GM12878 (cell line): ENCODE data around the gene IFNA16. TPM values are rescaled to one million over a fixed set of nuclear protein-coding genes. Genes with fewer than 3 reads are reported as not detected.

Source experiments
- ATAC-seq: fragments of 200-7000 bp; cut with Tn5 transposase; 3 replicates; pipeline ENCODE4 v1.9.1; 2020; ENCODE audit warnings: mild to moderate bottlenecking, moderate library complexity
- BruUV-seq: library from RNA; stranded (reverse); fragments of 400-500 nt; replicated peaks from 2 replicates; lab custom pipeline; 2021; lab: Mats Ljungman, UMichigan
- CTCF ChIA-PET: fragments of 300-600 bp; sonication (Branson Sonifier 250); formaldehyde crosslinking; extraction: SDS; loops from one replicate; lab custom pipeline; 2021; ENCODE audit warnings: inconsistent platforms; lab: Yijun Ruan, JAX
- POLR2A ChIA-PET: fragments of 350-600 bp; formaldehyde crosslinking; extraction: SDS; loops from one replicate; lab custom pipeline; 2021; ENCODE audit warnings: inconsistent platforms; lab: Charles Lee
- RAD21 ChIA-PET: fragments of 300-600 bp; sonication (Branson Sonifier 250); formaldehyde crosslinking; loops from one replicate; lab custom pipeline; 2023; ENCODE audit warnings: antibody characterized with exemption; ENCODE audit not compliant: unreplicated experiment; lab: Charles Lee
- SMC1A ChIA-PET: fragments of 300-600 bp; sonication (Branson Sonifier 250); formaldehyde crosslinking; loops from one replicate; lab custom pipeline; 2023; ENCODE audit not compliant: unreplicated experiment, uncharacterized antibody; lab: Charles Lee
- DNase-seq: peaks from one replicate; pipeline ENCODE4 v3.0.0-alpha.2; 2011; ENCODE audit warnings: low read depth, low spot score
- FAIRE-seq: peaks from 3 replicates; lab custom pipeline; 2011; peaks lifted over from hg19 to GRCh38; lab: Jason Lieb, UNC
- H2AFZ ChIP-seq: 2 replicates; pipeline ENCODE4 v1.6.0; 2011; ENCODE audit warnings: low read depth, low read length, control low read depth; ENCODE audit not compliant: control insufficient read depth
- H3K27ac ChIP-seq: 2 replicates; pipeline ENCODE4 v1.5.1; 2011; ENCODE audit warnings: control low read depth; ENCODE audit not compliant: control insufficient read depth, insufficient read depth
- H3K27me3 ChIP-seq, 2 experiments: replicated peaks in 1 of 2; 2 replicates each; pipeline versions ENCODE4 v1.6.0 to v1.6.1; 2011; ENCODE audit warnings: low read length in 1 of 2; ENCODE audit not compliant: control insufficient read depth in 2 of 2, insufficient read depth in 2 of 2
- H3K36me3 ChIP-seq, 2 experiments: 2 replicates each; pipeline ENCODE4 v1.5.1; 2011; ENCODE audit warnings: low read length in 1 of 2; ENCODE audit not compliant: control insufficient read depth in 2 of 2, insufficient read depth in 2 of 2
- H3K4me1 ChIP-seq: 2 replicates; pipeline ENCODE4 v1.6.1; 2011; ENCODE audit warnings: mild to moderate bottlenecking, low read length, moderate library complexity, mixed read lengths; ENCODE audit not compliant: control insufficient read depth, insufficient read depth
- H3K4me2 ChIP-seq: 2 replicates; pipeline ENCODE4 v1.6.0; 2011; ENCODE audit warnings: control low read depth; ENCODE audit not compliant: control insufficient read depth, insufficient read depth
- H3K4me3 ChIP-seq: fragments of 200-600 bp; sonication (generic); 2 replicates; pipeline ENCODE4 v1.5.1; 2016
- H3K79me2 ChIP-seq: 2 replicates; pipeline ENCODE4 v1.6.0; 2011; ENCODE audit warnings: low read length; ENCODE audit not compliant: control insufficient read depth, insufficient read depth
- H3K9ac ChIP-seq: 2 replicates; pipeline ENCODE4 v1.8.0; 2011; ENCODE audit warnings: low read length, control low read depth, mixed read lengths; ENCODE audit not compliant: control insufficient read depth, insufficient read depth
- H3K9me3 ChIP-seq: replicated peaks from 3 replicates; pipeline ENCODE4 v1.5.1; 2011; ENCODE audit warnings: mild to moderate bottlenecking, low read length; ENCODE audit not compliant: control insufficient read depth, insufficient read depth
- H4K20me1 ChIP-seq: 2 replicates; pipeline ENCODE4 v1.6.0; 2011; ENCODE audit not compliant: control insufficient read depth, insufficient read depth
- EZH2 ChIP-seq: IDR thresholded peaks from 2 replicates; pipeline ENCODE4 v1.6.1; 2012; ENCODE audit warnings: low read depth, mild to moderate bottlenecking, control low read depth, inconsistent platforms, low read length, borderline replicate concordance; ENCODE audit not compliant: control insufficient read depth
- IRF4 ChIP-seq: IDR thresholded peaks from 2 replicates; pipeline ENCODE4 v1.6.1; 2011; ENCODE audit warnings: low read depth, low read length
- POLR2AphosphoS2 ChIP-seq: IDR thresholded peaks from 2 replicates; pipeline ENCODE4 v1.6.1; 2011; ENCODE audit warnings: low read depth, mild to moderate bottlenecking, low read length, improper control_type of control experiment, moderate library complexity
- SP1 ChIP-seq: IDR thresholded peaks from one replicate; pipeline ENCODE4 v1.6.1; 2011; ENCODE audit warnings: low read depth, low read length
- TARDBP ChIP-seq: IDR thresholded peaks from 2 replicates; pipeline ENCODE4 v1.6.1; 2016; ENCODE audit warnings: borderline replicate concordance
- ZZZ3 ChIP-seq: IDR thresholded peaks from 2 replicates; pipeline ENCODE4 v1.6.1; 2011; ENCODE audit warnings: low read depth; ENCODE audit not compliant: control insufficient read depth, insufficient read length
- WGBS: methylation state at CpG from one replicate; pipeline ENCODE4 v1.1.6; 2016; ENCODE audit warnings: low lambda C conversion rate; ENCODE audit not compliant: insufficient replicate concordance, insufficient coverage; ENCODE audit errors: missing lambda C conversion rate; 5-methylcytosine and 5-hydroxymethylcytosine counted together
- in situ Hi-C: fragments of 300-500 bp; cut with MboI; formaldehyde crosslinking; loops from 9 replicates; pipeline ENCODE4 v1.14.3; 2018; ENCODE audit warnings: mixed read lengths
- intact Hi-C: fragments of 100-400 bp; cut with micrococcal nuclease; formaldehyde crosslinking; loops from one replicate; pipeline ENCODE4 v1.14.2; 2022; ENCODE audit not compliant: unreplicated experiment
- polyA plus RNA-seq, 11 experiments: library from polyadenylated mRNA; depleted of rRNA in 4 of 11; unstranded in 6 of 11; stranded (reverse) in 5 of 11; fragments of >200 nt; fragmentation: Nextera tagmentation in 4 of 11; fragmentation: Illumina TruSeq in 1 of 11; extraction: Ambion mirVana in 4 of 11; extraction: Trizol in 1 of 11; gene quantifications; 1 replicate in 1 of 11; 2 replicates in 10 of 11; pipeline versions ENCODE4 v1.2.1 to v1.2.3, GENCODE V29; 2011 to 2016; ENCODE audit warnings: inconsistent platforms in 2 of 11, missing spikeins in 2 of 11, low read depth in 1 of 11
- total RNA-seq, 4 experiments: library from RNA; depleted of rRNA in 3 of 4; stranded (reverse); fragments of >200 nt in 3 of 4; fragmentation: Illumina TruSeq in 1 of 4; extraction: Trizol in 1 of 4; gene quantifications; 2 replicates each; pipeline versions ENCODE4 v1.2.1 to v1.2.3, GENCODE V29; 2013 to 2021
- TF ChIP-seq, protein P1 (sequence below): fragments of 450-650 bp; IDR thresholded peaks from 2 replicates; pipeline ENCODE4 v1.6.1; 2017; ENCODE audit warnings: low read depth, mild to moderate bottlenecking, moderate library complexity
- TF ChIP-seq, protein P2 (sequence below), 3 experiments: IDR thresholded peaks in 2 of 3; conservative IDR thresholded peaks in 1 of 3; 2 replicates each; pipeline ENCODE4 v1.5.1; 2011; ENCODE audit warnings: low read depth in 3 of 3, low read length in 3 of 3, mild to moderate bottlenecking in 3 of 3, control low read depth in 2 of 3, moderate library complexity in 2 of 3, inconsistent platforms in 1 of 3, mixed read lengths in 1 of 3; ENCODE audit not compliant: control insufficient read depth in 2 of 3, insufficient read depth in 1 of 3; ENCODE audit errors: extremely low read depth in 1 of 3
- TF ChIP-seq, protein P3 (sequence below): fragments of 450-650 bp; formaldehyde crosslinking; IDR thresholded peaks from 2 replicates; pipeline ENCODE4 v1.5.0; 2022; ENCODE audit warnings: mild to moderate bottlenecking, missing genetic modification characterization
- TF ChIP-seq, protein P4 (sequence below): fragments of 450-650 bp; IDR thresholded peaks from 2 replicates; pipeline ENCODE4 v1.6.1; 2014; ENCODE audit warnings: mild to moderate bottlenecking
- TF ChIP-seq, protein P5 (sequence below): fragments of 450-650 bp; IDR thresholded peaks from 2 replicates; pipeline ENCODE4 v1.6.1; 2017; ENCODE audit warnings: antibody characterized with exemption, mild to moderate bottlenecking, moderate library complexity

The IFNA16 gene
- total and polyA plus RNA-seq, 10 of the 15 experiments (the other 5 are each of a cell fraction or from before 2014, with no cell fraction given): not detected

DNA sequence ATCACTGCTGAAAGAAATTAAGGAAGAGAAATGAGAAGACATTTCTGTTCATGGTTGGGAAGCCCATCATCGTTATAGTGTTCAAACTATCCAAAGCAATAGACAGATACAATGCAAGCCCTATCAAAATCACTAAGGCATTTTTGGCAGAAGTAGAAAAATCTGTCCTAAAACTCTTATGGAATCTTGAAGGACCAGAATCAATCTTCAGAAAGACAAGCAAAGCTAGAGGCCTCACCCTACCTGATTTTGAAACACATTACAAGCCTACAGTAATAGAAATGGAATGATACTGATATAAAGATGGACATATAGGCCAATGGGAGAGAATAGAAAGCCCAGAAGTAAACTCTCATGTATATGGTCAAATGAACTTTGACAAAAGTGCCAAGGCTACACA, 45.8 kb downstream of the IFNA16 start:
- POLR2A ChIA-PET: no interaction called here
- Histone ChIP-seq H3K27me3 (no peaks in the 10 kb centered on the region; a peak in 1 of 4 replicates), H3K9me3 (no peaks in the 10 kb centered on the region), H3K4me2 (no peak overlapping the region), H3K4me3 (no peak overlapping the region), H3K27ac (no peak overlapping the region), H2AFZ (no peak overlapping the region), H3K9ac (no peak overlapping the region), H3K36me3 (no peaks in the 10 kb centered on the region), H4K20me1 (no peaks in the 10 kb centered on the region), H3K4me1 (no peaks in the 10 kb centered on the region), H3K79me2 (no peaks in the 10 kb centered on the region)
- WGBS: 0% methylated on average over 1 of the region's 1 CpG
- DNase-seq: no peak
- no TSS peak for BruUV-seq
- SMC1A ChIA-PET: no interaction called here
- ATAC-seq: no peak
- intact Hi-C loops: no loop called here
- in situ Hi-C loops: no loop called here
- RAD21 ChIA-PET: no interaction called here
- FAIRE-seq: no peak
- CTCF ChIA-PET: no interaction called here
- TF ChIP-seq, protein P1, sequence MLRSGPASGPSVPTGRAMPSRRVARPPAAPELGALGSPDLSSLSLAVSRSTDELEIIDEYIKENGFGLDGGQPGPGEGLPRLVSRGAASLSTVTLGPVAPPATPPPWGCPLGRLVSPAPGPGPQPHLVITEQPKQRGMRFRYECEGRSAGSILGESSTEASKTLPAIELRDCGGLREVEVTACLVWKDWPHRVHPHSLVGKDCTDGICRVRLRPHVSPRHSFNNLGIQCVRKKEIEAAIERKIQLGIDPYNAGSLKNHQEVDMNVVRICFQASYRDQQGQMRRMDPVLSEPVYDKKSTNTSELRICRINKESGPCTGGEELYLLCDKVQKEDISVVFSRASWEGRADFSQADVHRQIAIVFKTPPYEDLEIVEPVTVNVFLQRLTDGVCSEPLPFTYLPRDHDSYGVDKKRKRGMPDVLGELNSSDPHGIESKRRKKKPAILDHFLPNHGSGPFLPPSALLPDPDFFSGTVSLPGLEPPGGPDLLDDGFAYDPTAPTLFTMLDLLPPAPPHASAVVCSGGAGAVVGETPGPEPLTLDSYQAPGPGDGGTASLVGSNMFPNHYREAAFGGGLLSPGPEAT: no peak
- no peak for TF ChIP-seq EZH2
- no peak for TF ChIP-seq SP1
- TF ChIP-seq, protein P2, sequence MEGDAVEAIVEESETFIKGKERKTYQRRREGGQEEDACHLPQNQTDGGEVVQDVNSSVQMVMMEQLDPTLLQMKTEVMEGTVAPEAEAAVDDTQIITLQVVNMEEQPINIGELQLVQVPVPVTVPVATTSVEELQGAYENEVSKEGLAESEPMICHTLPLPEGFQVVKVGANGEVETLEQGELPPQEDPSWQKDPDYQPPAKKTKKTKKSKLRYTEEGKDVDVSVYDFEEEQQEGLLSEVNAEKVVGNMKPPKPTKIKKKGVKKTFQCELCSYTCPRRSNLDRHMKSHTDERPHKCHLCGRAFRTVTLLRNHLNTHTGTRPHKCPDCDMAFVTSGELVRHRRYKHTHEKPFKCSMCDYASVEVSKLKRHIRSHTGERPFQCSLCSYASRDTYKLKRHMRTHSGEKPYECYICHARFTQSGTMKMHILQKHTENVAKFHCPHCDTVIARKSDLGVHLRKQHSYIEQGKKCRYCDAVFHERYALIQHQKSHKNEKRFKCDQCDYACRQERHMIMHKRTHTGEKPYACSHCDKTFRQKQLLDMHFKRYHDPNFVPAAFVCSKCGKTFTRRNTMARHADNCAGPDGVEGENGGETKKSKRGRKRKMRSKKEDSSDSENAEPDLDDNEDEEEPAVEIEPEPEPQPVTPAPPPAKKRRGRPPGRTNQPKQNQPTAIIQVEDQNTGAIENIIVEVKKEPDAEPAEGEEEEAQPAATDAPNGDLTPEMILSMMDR (IDR thresholded peaks at IDR 0.05 in 2 of 3, conservative IDR thresholded peaks at IDR 0.05 in 1 of 3; ENCODE audit: control insufficient read depth in 2 of 3, extremely low read depth in 1 of 3, insufficient read depth in 1 of 3, low read depth in 3 of 3, low read length in 3 of 3): no peak
- no peak for TF ChIP-seq POLR2AphosphoS2
- TF ChIP-seq, protein P3, sequence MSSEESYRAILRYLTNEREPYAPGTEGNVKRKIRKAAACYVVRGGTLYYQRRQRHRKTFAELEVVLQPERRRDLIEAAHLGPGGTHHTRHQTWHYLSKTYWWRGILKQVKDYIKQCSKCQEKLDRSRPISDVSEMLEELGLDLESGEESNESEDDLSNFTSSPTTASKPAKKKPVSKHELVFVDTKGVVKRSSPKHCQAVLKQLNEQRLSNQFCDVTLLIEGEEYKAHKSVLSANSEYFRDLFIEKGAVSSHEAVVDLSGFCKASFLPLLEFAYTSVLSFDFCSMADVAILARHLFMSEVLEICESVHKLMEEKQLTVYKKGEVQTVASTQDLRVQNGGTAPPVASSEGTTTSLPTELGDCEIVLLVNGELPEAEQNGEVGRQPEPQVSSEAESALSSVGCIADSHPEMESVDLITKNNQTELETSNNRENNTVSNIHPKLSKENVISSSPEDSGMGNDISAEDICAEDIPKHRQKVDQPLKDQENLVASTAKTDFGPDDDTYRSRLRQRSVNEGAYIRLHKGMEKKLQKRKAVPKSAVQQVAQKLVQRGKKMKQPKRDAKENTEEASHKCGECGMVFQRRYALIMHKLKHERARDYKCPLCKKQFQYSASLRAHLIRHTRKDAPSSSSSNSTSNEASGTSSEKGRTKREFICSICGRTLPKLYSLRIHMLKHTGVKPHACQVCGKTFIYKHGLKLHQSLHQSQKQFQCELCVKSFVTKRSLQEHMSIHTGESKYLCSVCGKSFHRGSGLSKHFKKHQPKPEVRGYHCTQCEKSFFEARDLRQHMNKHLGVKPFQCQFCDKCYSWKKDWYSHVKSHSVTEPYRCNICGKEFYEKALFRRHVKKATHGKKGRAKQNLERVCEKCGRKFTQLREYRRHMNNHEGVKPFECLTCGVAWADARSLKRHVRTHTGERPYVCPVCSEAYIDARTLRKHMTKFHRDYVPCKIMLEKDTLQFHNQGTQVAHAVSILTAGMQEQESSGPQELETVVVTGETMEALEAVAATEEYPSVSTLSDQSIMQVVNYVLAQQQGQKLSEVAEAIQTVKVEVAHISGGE (CRISPR knock-in tag): no peak
- TF ChIP-seq, protein P4, sequence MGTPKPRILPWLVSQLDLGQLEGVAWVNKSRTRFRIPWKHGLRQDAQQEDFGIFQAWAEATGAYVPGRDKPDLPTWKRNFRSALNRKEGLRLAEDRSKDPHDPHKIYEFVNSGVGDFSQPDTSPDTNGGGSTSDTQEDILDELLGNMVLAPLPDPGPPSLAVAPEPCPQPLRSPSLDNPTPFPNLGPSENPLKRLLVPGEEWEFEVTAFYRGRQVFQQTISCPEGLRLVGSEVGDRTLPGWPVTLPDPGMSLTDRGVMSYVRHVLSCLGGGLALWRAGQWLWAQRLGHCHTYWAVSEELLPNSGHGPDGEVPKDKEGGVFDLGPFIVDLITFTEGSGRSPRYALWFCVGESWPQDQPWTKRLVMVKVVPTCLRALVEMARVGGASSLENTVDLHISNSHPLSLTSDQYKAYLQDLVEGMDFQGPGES: no peak
- no peak for TF ChIP-seq TARDBP
- TF ChIP-seq ZZZ3: no peak
- TF ChIP-seq, protein P5, sequence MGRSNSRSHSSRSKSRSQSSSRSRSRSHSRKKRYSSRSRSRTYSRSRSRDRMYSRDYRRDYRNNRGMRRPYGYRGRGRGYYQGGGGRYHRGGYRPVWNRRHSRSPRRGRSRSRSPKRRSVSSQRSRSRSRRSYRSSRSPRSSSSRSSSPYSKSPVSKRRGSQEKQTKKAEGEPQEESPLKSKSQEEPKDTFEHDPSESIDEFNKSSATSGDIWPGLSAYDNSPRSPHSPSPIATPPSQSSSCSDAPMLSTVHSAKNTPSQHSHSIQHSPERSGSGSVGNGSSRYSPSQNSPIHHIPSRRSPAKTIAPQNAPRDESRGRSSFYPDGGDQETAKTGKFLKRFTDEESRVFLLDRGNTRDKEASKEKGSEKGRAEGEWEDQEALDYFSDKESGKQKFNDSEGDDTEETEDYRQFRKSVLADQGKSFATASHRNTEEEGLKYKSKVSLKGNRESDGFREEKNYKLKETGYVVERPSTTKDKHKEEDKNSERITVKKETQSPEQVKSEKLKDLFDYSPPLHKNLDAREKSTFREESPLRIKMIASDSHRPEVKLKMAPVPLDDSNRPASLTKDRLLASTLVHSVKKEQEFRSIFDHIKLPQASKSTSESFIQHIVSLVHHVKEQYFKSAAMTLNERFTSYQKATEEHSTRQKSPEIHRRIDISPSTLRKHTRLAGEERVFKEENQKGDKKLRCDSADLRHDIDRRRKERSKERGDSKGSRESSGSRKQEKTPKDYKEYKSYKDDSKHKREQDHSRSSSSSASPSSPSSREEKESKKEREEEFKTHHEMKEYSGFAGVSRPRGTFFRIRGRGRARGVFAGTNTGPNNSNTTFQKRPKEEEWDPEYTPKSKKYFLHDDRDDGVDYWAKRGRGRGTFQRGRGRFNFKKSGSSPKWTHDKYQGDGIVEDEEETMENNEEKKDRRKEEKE: no peak
- TF ChIP-seq IRF4: no peak
